Activated naive CD8-positive, alpha-beta T cell treated with anti-CD3 and anti-CD28 coated beads for 36 hours (primary cell): ENCODE data around the gene DSC2. TPM values are rescaled to one million over a fixed set of nuclear protein-coding genes. Genes with fewer than 3 reads are reported as not detected.
"Not testable (repeated sequence)": the region's sequence is repeated elsewhere in the genome, so short reads cannot be mapped to it uniquely, and the experiment has no call there.

Experiments
- DNase-seq: peaks from one replicate; pipeline ENCODE4 v3.0.0; 2021
- H3K27ac Mint-ChIP-seq: one replicate; pipeline ENCODE4 v1.8.0; 2022; ENCODE audit warnings: mild to moderate bottlenecking, moderate library complexity, mixed read lengths
- H3K27me3 Mint-ChIP-seq: one replicate; pipeline ENCODE4 v1.8.0; 2022; ENCODE audit warnings: mild to moderate bottlenecking, mixed read lengths
- H3K36me3 Mint-ChIP-seq: one replicate; pipeline ENCODE4 v1.8.0; 2021; ENCODE audit warnings: mild to moderate bottlenecking, mixed read lengths
- H3K4me1 Mint-ChIP-seq: one replicate; pipeline ENCODE4 v1.8.0; 2021; ENCODE audit warnings: mixed read lengths
- H3K4me3 Mint-ChIP-seq: one replicate; pipeline ENCODE4 v1.8.0; 2022; ENCODE audit warnings: mild to moderate bottlenecking, moderate library complexity, mixed read lengths
- H3K9me3 Mint-ChIP-seq: one replicate; pipeline ENCODE4 v1.8.0; 2022; ENCODE audit warnings: mixed read lengths
- total RNA-seq, 2 experiments: library from RNA; stranded (reverse); gene quantifications; one replicate each; pipeline ENCODE4 v1.2.3, GENCODE V29; 2021

DSC2 gene
- total RNA-seq: under 1 TPM; 0.14 to 0.26 TPM

DNA sequence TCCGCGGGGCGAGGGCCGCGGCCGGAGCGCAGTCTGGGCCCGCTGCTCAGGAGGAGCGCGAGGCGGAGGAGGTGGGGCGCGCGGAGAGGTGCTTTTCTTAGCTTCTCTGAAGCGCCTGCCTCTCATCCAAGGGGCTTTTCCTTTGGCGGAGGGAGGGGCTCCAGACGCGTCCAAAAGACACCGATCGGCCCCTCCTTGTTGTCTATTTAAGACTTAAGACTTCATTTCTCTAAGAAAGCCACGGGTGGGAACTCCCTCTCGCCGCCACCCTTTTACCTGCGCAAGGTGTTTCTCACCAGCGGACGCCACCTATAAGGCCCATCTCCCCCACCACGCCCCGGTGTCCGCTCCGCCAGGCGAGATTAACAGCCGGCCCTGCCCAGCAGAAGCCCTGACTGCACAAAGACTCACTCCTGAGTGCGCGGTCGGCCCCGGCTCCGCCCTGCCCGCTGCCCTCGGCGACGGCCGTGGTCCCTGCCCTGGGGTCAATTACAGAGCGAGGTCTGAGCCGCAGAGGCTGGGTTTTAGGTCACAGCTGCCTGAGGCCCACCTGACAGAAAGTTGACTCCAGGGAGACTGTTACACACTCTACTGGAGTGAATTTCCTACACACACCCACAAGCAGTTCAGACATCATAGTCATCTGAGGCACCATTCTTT is at the start of gene DSC2:
Gene DSC2, minus strand, starts transcription at position 397 of the 660 bp plus-strand sequence. CDS start 450 bp downstream, outside the sequence.
- Mint-ChIP-seq H3K9me3 (no peaks in the 10 kb centered on the region), H3K4me1 (no peaks in the 10 kb centered on the region), H3K4me3 (peak within 1 kb of the TSS; percentile 66), H3K27me3 (peaks cover 39% of the 10 kb centered on the region), H3K36me3 (no peaks in the 10 kb centered on the region), H3K27ac (no peak within 1 kb of the TSS)
- DNase-seq: no peak

DNA sequence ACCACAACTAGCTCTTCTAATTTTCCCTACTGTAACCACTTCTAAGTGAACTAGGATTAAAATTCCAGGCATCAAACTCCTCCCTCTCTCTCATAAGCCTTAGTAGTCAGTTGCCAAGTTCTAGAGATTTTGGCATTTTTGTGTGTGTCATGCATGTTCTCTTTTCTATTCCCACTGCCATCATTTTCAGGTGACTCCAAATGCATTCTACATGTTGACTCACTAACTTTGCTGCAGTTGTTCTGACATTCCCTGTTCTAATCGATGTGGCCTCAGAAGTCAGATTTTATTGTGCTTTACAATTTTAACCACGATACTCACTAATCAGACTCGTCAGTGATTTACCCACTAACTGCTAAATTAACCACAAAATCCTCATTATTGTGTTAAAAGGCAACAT is 47.1 kb upstream of the DSC2 start:
- H3K27ac Mint-ChIP-seq: no peak overlapping the region
- H3K27me3 Mint-ChIP-seq: no peaks in the 10 kb centered on the region
- H3K4me1 Mint-ChIP-seq: no peaks in the 10 kb centered on the region
- no peak for DNase-seq
- peaks cover 9% of the 10 kb centered on the region for H3K36me3 Mint-ChIP-seq
- H3K4me3 Mint-ChIP-seq: no peak overlapping the region
- peaks cover 4% of the 10 kb centered on the region for H3K9me3 Mint-ChIP-seq

DNA sequence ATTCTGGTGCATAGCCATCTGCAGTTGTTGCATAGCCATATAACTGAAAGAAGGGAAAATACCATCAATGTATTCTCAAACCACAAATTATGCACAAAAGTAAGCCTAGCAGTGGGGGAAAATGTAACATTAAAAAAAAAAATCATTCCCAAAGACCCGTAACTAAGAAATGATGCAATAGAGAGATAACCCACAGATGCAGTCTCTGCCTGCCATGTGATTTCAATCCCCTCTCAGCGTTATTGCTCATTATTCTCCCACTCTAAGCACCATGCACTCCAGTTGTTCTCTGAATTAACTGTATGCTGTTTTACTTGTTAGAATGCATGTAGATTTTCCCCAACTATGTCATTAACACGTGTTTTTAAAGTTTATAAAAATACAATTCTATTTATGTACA is 46.4 kb upstream of the DSC2 start:
- peaks cover 9% of the 10 kb centered on the region for H3K36me3 Mint-ChIP-seq
- no peak overlapping the region for H3K27ac Mint-ChIP-seq
- no peak for DNase-seq
- no peaks in the 10 kb centered on the region for H3K27me3 Mint-ChIP-seq
- no peak overlapping the region for H3K4me3 Mint-ChIP-seq
- H3K4me1 Mint-ChIP-seq: no peaks in the 10 kb centered on the region
- H3K9me3 Mint-ChIP-seq: peaks cover 4% of the 10 kb centered on the region

DNA sequence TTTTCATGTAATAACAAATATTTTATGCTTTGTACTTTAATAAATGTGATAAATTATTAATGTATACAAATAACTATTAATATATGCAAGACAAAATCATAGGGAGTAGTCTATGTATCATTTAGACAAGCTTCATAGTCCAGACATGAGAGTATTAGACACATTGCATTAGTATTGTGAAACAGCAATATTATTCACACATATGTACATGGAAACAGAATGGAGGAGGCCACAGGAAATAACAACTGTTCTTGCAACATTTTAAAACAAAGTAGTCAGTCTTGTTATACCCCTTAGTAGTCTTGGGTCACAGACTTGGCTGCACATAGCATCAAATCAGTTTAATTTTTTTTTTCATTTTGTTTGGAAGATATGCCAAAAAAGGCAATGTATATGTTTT is 44.6 kb upstream of the DSC2 start:
- H3K9me3 Mint-ChIP-seq: peaks cover 4% of the 10 kb centered on the region
- H3K27me3 Mint-ChIP-seq: no peaks in the 10 kb centered on the region
- H3K27ac Mint-ChIP-seq: no peak overlapping the region
- no peaks in the 10 kb centered on the region for H3K4me1 Mint-ChIP-seq
- no peak for DNase-seq
- peaks cover 9% of the 10 kb centered on the region for H3K36me3 Mint-ChIP-seq
- H3K4me3 Mint-ChIP-seq: no peak overlapping the region

DNA sequence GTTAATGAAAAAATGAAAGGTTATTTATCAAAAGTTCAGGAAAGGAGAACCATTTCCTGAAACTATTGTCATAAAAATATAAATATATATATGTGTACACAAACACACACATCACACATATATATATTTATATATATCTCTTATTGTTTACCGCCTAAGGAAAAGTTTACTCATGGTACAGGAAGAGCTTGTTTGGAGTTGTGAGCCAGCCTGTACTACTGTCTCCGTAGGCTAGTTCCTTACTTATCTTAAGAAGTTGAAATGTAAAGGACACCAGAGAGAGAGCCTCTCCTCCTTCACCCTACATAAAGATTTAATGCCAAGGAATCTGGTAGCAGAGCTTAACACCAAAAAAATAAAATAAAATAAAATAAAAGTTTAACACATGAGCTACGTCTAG is 40.8 kb upstream of the DSC2 start:
- no peak overlapping the region for H3K4me3 Mint-ChIP-seq
- no peaks in the 10 kb centered on the region for H3K4me1 Mint-ChIP-seq
- H3K36me3 Mint-ChIP-seq: peaks cover 9% of the 10 kb centered on the region
- no peaks in the 10 kb centered on the region for H3K27me3 Mint-ChIP-seq
- no peak overlapping the region for H3K27ac Mint-ChIP-seq
- no peak for DNase-seq
- peaks cover 4% of the 10 kb centered on the region for H3K9me3 Mint-ChIP-seq

GRCh38 chr18:31138709-31139108 is 36.5 kb upstream of the DSC2 start:
- Mint-ChIP-seq H3K9me3 (no peaks in the 10 kb centered on the region), H3K4me1 (no peaks in the 10 kb centered on the region), H3K4me3 (no peak overlapping the region), H3K27me3 (no peaks in the 10 kb centered on the region), H3K27ac (no peak overlapping the region), H3K36me3 (no peaks in the 10 kb centered on the region)
- no peak for DNase-seq

GRCh38 chr18:31134988-31135529 is 32.8 kb upstream of the DSC2 start:
- H3K4me3 Mint-ChIP-seq: no peak overlapping the region
- no peaks in the 10 kb centered on the region for H3K4me1 Mint-ChIP-seq
- H3K27ac Mint-ChIP-seq: no peak overlapping the region

DNA sequence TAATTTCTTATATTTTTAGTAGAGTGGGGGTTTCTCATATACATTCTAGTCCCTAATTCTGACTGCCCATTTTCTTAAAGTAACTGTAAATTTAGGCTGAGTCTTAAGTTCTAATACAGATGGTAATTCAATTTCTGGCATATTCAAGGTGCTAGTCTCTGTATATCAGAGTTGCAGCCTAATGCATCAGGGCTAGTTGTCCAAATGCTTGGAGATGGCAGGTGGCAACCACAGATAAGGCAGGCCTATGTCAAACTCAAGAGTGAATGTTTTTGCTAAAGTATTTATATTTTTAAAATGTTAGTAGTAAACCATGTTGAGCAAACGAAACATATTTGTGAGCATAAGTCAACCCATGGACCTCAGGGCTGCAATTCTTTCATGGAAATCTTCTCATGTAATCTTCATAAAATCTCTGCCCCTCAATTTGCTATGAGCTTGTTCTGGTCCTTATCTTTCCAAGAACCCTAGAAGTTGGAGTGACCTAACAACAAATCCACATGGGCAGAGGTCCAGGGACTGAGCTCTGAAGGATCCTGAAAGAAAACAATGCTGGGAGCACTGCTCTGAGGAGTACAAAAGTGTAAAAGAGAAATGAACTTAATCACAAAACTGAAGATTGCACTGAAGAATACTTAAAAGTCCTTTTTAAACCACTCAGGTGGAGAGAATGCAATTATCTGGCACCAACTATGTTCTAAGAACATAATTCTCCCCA is 27.3 kb upstream of the DSC2 start:
- Mint-ChIP-seq H3K4me1 (no peaks in the 10 kb centered on the region), H3K36me3 (no peaks in the 10 kb centered on the region), H3K9me3 (no peaks in the 10 kb centered on the region), H3K27me3 (no peaks in the 10 kb centered on the region), H3K4me3 (no peak overlapping the region), H3K27ac (no peak overlapping the region)
- no peak for DNase-seq

More at GRCh38 chr18:31134988-31135529, 32.8 kb upstream of the DSC2 start:
- DNase-seq: no peak
- Mint-ChIP-seq H3K27me3 (no peaks in the 10 kb centered on the region), H3K36me3 (no peaks in the 10 kb centered on the region), H3K9me3 (no peaks in the 10 kb centered on the region)

GRCh38 chr18:31125878-31126277 is 23.7 kb upstream of the DSC2 start:
- no peak overlapping the region for H3K4me3 Mint-ChIP-seq
- DNase-seq: no peak
- no peaks in the 10 kb centered on the region for H3K27me3 Mint-ChIP-seq
- H3K4me1 Mint-ChIP-seq: no peaks in the 10 kb centered on the region
- no peaks in the 10 kb centered on the region for H3K9me3 Mint-ChIP-seq
- H3K36me3 Mint-ChIP-seq: no peaks in the 10 kb centered on the region
- H3K27ac Mint-ChIP-seq: no peak overlapping the region

GRCh38 chr18:31123125-31123524 is 20.9 kb upstream of the DSC2 start:
- not testable (repeated sequence) for DNase-seq

DNA sequence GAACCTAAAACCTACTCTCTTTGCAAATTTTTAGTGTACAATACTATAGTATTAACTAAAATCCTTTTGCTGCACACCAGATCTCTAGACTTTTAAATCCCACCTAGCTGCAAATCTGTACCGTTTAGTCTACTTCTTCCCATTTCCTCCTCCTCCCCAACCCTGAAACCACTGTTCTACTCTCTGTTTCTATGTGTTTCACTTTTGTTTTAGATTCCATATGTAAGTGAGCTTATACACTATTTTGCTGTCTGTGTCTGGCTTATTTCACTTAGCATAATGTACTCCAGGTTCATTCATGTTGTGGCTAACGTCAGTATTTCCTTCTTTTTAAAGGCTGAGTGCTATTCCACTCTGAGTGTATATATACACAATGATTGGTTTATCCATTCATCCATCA is 18.4 kb upstream of the DSC2 start:
- H3K27ac Mint-ChIP-seq: no peak overlapping the region
- no peaks in the 10 kb centered on the region for H3K27me3 Mint-ChIP-seq
- no peaks in the 10 kb centered on the region for H3K4me1 Mint-ChIP-seq
- no peaks in the 10 kb centered on the region for H3K36me3 Mint-ChIP-seq
- peaks cover 7% of the 10 kb centered on the region for H3K9me3 Mint-ChIP-seq
- no peak overlapping the region for H3K4me3 Mint-ChIP-seq
- no peak for DNase-seq

More at GRCh38 chr18:31123125-31123524, 20.9 kb upstream of the DSC2 start:
- H3K27me3 Mint-ChIP-seq, H3K27ac Mint-ChIP-seq, H3K4me3 Mint-ChIP-seq, H3K4me1 Mint-ChIP-seq, H3K9me3 Mint-ChIP-seq, H3K36me3 Mint-ChIP-seq: not testable (repeated sequence)

GRCh38 chr18:31116853-31117595 is 14.8 kb upstream of the DSC2 start:
- Mint-ChIP-seq H3K36me3 (no peaks in the 10 kb centered on the region), H3K4me1 (no peaks in the 10 kb centered on the region), H3K27ac (no peak overlapping the region), H3K4me3 (no peak overlapping the region), H3K27me3 (no peaks in the 10 kb centered on the region), H3K9me3 (peaks cover 7% of the 10 kb centered on the region)
- no peak for DNase-seq

DNA sequence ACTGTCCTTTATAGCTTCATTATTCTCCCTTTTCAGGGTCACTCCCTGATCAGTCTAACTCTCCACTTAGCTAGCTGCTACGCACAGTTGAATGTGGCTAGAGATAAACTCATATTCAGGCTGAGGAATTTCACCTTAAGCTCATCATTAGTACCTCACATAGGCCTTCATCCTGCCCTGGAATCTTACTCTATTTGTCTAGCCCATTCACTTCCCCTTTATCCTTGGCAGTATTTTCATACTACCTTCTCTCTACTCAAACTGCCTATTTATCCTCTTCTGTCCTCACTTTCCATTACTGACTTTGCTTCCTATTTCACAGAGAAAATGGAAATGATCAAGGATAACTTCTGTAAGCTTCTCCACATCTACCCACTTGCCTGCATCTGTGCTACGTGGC is 10.6 kb upstream of the DSC2 start:
- no peak for DNase-seq
- no peak overlapping the region for H3K27ac Mint-ChIP-seq
- peaks cover 3% of the 10 kb centered on the region for H3K9me3 Mint-ChIP-seq
- H3K4me3 Mint-ChIP-seq: no peak overlapping the region
- H3K27me3 Mint-ChIP-seq: no peaks in the 10 kb centered on the region
- no peaks in the 10 kb centered on the region for H3K36me3 Mint-ChIP-seq
- H3K4me1 Mint-ChIP-seq: no peaks in the 10 kb centered on the region

DNA sequence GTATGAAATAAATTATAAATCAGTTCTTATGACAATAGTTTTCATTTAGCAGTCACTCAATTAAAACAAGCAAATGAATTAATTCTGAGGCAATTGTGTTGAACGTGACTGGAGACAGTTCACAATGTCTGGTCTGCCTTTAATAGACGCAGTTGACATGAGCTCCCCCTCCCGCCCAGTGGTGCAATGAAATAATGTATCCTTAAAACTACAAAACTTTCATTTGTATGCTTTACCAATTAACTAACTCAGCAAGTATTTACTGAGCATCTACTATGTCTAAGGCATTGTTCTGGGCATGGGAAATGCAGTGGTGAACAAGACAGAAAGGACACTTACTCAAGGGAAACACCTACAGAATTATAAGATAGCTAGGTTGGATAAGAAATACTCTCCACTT is 3.5 kb upstream of the DSC2 start:
- Mint-ChIP-seq H3K27ac (no peak overlapping the region), H3K4me3 (no peak overlapping the region), H3K36me3 (no peaks in the 10 kb centered on the region), H3K27me3 (peaks cover 19% of the 10 kb centered on the region), H3K9me3 (no peaks in the 10 kb centered on the region), H3K4me1 (no peaks in the 10 kb centered on the region)
- DNase-seq: no peak

GRCh38 chr18:31104444-31104843 is 2.2 kb upstream of the DSC2 start:
- no peak for DNase-seq
- H3K4me1 Mint-ChIP-seq: no peaks in the 10 kb centered on the region
- no peaks in the 10 kb centered on the region for H3K9me3 Mint-ChIP-seq
- H3K27me3 Mint-ChIP-seq: peaks cover 30% of the 10 kb centered on the region
- H3K27ac Mint-ChIP-seq: no peak overlapping the region
- H3K36me3 Mint-ChIP-seq: no peaks in the 10 kb centered on the region
- H3K4me3 Mint-ChIP-seq: no peak overlapping the region
